HG02981 (cell line): ENCODE measurements around the gene SLC8A2.

Experiments
- ATAC-seq: cut with Tn5 transposase; IDR thresholded peaks from one replicate; pipeline ENCODE4 v1.9.1; 2021; ENCODE audit warnings: mild to moderate bottlenecking, moderate library complexity; ENCODE audit not compliant: unreplicated experiment

SLC8A2 gene

GRCh38 chr19:47432091-47432490, 39.6 kb downstream of the SLC8A2 start:
- no peak for ATAC-seq

GRCh38 chr19:47430041-47430802, 41.5 kb downstream of the SLC8A2 start:
- ATAC-seq, result no peak

GRCh38 chr19:47429140-47429793, 42.4 kb downstream of the SLC8A2 start:
- no peak for ATAC-seq

- peak; percentile 44 for ATAC-seq
These were observed 43.4 kb downstream of the SLC8A2 start for GRCh38 chr19:47428177-47428894.

- ATAC-seq, result no peak
These were observed 44.2 kb downstream of the SLC8A2 start for GRCh38 chr19:47427241-47428176.

- no peak for ATAC-seq
These were observed 48.4 kb downstream of the SLC8A2 start for GRCh38 chr19:47423203-47423882.

GRCh38 chr19:47422417-47423163, 49.1 kb downstream of the SLC8A2 start:
- no peak for ATAC-seq

- no peak for ATAC-seq
These were observed 49.8 kb downstream of the SLC8A2 start for GRCh38 chr19:47421844-47422395.

GRCh38 chr19:47421244-47421786, 50.4 kb downstream of the SLC8A2 start:
- ATAC-seq, result no peak

- ATAC-seq, result no peak
These were observed 51.9 kb downstream of the SLC8A2 start for GRCh38 chr19:47419789-47420188.

- ATAC-seq, result no peak
These were observed 52.5 kb downstream of the SLC8A2 start, which contains the start of gene MEIS3 for GRCh38 chr19:47419030-47419783. Gene MEIS3 (minus strand): TSS chr19:47419527. CDS start chr19:47419081, 446 bp downstream.

- ATAC-seq, result no peak
These were observed 53.0 kb downstream of the SLC8A2 start for GRCh38 chr19:47418692-47419029.

GRCh38 chr19:47417746-47418691, 53.7 kb downstream of the SLC8A2 start:
- no peak for ATAC-seq

GRCh38 chr19:47417107-47417745, 54.5 kb downstream of the SLC8A2 start:
- ATAC-seq, result no peak

- no peak for ATAC-seq
These were observed 55.1 kb downstream of the SLC8A2 start for GRCh38 chr19:47416643-47416985.

- no peak for ATAC-seq
These were observed 55.6 kb downstream of the SLC8A2 start for GRCh38 chr19:47415953-47416642.
